ENCODE results near the gene RNF111.

- TF ChIP-seq, protein P1, sequence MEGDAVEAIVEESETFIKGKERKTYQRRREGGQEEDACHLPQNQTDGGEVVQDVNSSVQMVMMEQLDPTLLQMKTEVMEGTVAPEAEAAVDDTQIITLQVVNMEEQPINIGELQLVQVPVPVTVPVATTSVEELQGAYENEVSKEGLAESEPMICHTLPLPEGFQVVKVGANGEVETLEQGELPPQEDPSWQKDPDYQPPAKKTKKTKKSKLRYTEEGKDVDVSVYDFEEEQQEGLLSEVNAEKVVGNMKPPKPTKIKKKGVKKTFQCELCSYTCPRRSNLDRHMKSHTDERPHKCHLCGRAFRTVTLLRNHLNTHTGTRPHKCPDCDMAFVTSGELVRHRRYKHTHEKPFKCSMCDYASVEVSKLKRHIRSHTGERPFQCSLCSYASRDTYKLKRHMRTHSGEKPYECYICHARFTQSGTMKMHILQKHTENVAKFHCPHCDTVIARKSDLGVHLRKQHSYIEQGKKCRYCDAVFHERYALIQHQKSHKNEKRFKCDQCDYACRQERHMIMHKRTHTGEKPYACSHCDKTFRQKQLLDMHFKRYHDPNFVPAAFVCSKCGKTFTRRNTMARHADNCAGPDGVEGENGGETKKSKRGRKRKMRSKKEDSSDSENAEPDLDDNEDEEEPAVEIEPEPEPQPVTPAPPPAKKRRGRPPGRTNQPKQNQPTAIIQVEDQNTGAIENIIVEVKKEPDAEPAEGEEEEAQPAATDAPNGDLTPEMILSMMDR (IDR thresholded peaks at IDR 0.05) = no peak
- TF ChIP-seq POLR2A (IDR thresholded peaks at IDR 0.05; ENCODE audit: low read length) (no peak), BHLHE40 (IDR thresholded peaks at IDR 0.05; ENCODE audit: low read depth, low read length) (no peak), ATOH8 (CRISPR knock-in tag; IDR thresholded peaks at IDR 0.05; ENCODE audit: low read depth) (no peak), FOSB (CRISPR knock-in tag; IDR thresholded peaks at IDR 0.05) (no peak), CEBPB (IDR thresholded peaks at IDR 0.05) (no peak), KDM1A (IDR thresholded peaks at IDR 0.05; ENCODE audit: low read depth) (no peak)
- TF ChIP-seq, protein P2, sequence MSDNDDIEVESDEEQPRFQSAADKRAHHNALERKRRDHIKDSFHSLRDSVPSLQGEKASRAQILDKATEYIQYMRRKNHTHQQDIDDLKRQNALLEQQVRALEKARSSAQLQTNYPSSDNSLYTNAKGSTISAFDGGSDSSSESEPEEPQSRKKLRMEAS (IDR thresholded peaks at IDR 0.05) = no peak
These were observed 20.0 kb upstream of the RNF111 start for GRCh38 chr15:58967479-58967878.
